Lung (tissue), 12 donors: ENCODE measurements around the gene FSIP1. TPM values are rescaled to one million over a fixed set of nuclear protein-coding genes. Genes with fewer than 3 reads are reported as not detected.
A peak's percentile ranks its signal among the peaks of the same experiment; 100 is the strongest.

Experiments
- ATAC-seq: fragments of 200-7000 bp; cut with Tn5 transposase; one replicate; pipeline ENCODE4 v1.9.1; 2020; ENCODE audit warnings: moderate number of reproducible peaks; ENCODE audit not compliant: insufficient read depth, low FRiP score
- DNase-seq, 3 donors: peaks; one replicate each; pipeline ENCODE4 v3.0.0-alpha.2; 2013 to 2017
- H3K27ac ChIP-seq, 2 donors: one replicate each; pipeline ENCODE4 v1.5.1; 2013; ENCODE audit warnings: mild to moderate bottlenecking in 2 of 2, moderate library complexity in 2 of 2, control low read depth in 1 of 2, inconsistent platforms in 1 of 2, low read depth in 1 of 2, low read length in 1 of 2
- H3K27me3 ChIP-seq, 3 donors: one replicate each; pipeline ENCODE4 v1.5.1; 2013; ENCODE audit warnings: low read length in 2 of 3; ENCODE audit not compliant: control insufficient read depth in 3 of 3, insufficient read depth in 3 of 3
- H3K36me3 ChIP-seq, 4 donors: one replicate each; pipeline ENCODE4 v1.5.1; 2013; ENCODE audit warnings: low read length in 4 of 4, mild to moderate bottlenecking in 1 of 4, moderate library complexity in 1 of 4; ENCODE audit not compliant: control insufficient read depth in 4 of 4, insufficient read depth in 4 of 4
- H3K4me1 ChIP-seq, 5 donors: one replicate each; pipeline ENCODE4 v1.5.1; 2013; ENCODE audit warnings: low read length in 5 of 5, mild to moderate bottlenecking in 2 of 5, moderate library complexity in 1 of 5; ENCODE audit not compliant: control insufficient read depth in 5 of 5, insufficient read depth in 5 of 5
- H3K4me3 ChIP-seq: one replicate; pipeline ENCODE4 v1.5.1; 2013; ENCODE audit warnings: mild to moderate bottlenecking, control low read depth, moderate library complexity
- H3K9ac ChIP-seq, 2 donors: one replicate each; pipeline ENCODE4 v1.5.1; 2013; ENCODE audit warnings: low read length in 2 of 2, control low read depth in 1 of 2; ENCODE audit not compliant: insufficient read depth in 1 of 2
- H3K9me3 ChIP-seq, 4 donors: one replicate each; pipeline ENCODE4 v1.5.1; 2013; ENCODE audit warnings: low read length in 3 of 4, mild to moderate bottlenecking in 1 of 4, moderate library complexity in 1 of 4; ENCODE audit not compliant: control insufficient read depth in 4 of 4, insufficient read depth in 3 of 4
- CTCF ChIP-seq: IDR thresholded peaks from 2 replicates; pipeline ENCODE4 v1.5.1; 2012; ENCODE audit warnings: mild to moderate bottlenecking; ENCODE audit errors: control extremely low read depth, extremely low read depth
- WGBS, 2 donors: extraction: QIAGEN DNeasy Blood & Tissue Kit; methylation state at CpG; one replicate each; pipeline ENCODE4 v1.1.7; 2013; 5-methylcytosine and 5-hydroxymethylcytosine counted together
- polyA plus RNA-seq, 2 donors: library from polyadenylated mRNA; stranded (reverse); fragments of 200-250 nt; gene quantifications; one replicate each; pipeline ENCODE4 v1.2.1, GENCODE V29; 2013
- total RNA-seq, 2 donors: library from RNA; depleted of rRNA in 1 of 2; stranded (reverse); fragments of >200 nt in 1 of 2; gene quantifications; one replicate each; pipeline ENCODE4 v1.2.1, GENCODE V29; 2014 to 2021
- donor health status: control.
- donor health status: control.
- donor health status: Bipolar disorder and iron deficiency.
- donor health status: healthy.
- donor health status: DM: yes; HTN: yes; CAD: no.

FSIP1 gene
- total and polyA plus RNA-seq, 4 donors, result 0.35 to 2.2 (median 0.98) TPM

- no peak overlapping the region for H3K4me3 ChIP-seq
- no peak for ATAC-seq
- H3K36me3 ChIP-seq, result no peaks in the 10 kb centered on the region
- no peak for DNase-seq
- H3K27ac ChIP-seq, result no peak overlapping the region
- H3K9me3 ChIP-seq, result no peaks in the 10 kb centered on the region
- no peaks in the 10 kb centered on the region for H3K27me3 ChIP-seq
- H3K4me1 ChIP-seq, result peaks cover 0 to 35% (median 5%) of the 10 kb centered on the region in 5 donors
- no peak overlapping the region for H3K9ac ChIP-seq
- 89 to 91% methylated on average over 2 of the region's 2 CpGs for WGBS, 2 donors
- no peak for TF ChIP-seq CTCF
Measured at GRCh38 chr15:39670687-39671086, 112.0 kb downstream of the FSIP1 start.

DNA sequence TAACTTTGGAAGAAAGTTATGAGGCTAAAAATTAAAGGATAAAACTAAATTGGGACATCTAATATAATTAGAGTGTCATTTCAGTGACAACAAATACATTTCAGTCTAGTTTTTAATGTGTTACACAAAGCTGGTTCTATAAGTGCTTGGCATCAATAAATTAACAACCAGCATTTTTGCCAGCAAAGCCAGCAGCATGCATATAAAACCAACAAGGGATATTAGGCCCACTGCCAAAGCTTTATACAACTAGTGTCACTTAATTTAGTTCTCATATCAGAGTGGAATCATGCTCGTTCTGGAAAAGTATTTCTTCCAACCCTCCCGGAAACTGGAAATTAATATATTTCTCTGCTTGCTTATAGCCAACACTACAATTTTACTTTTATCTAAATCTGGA lies 113.0 kb downstream of the FSIP1 start:
- 77 to 83% methylated on average over 2 of the region's 2 CpGs for WGBS, 2 donors
- ATAC-seq, result no peak
- no peak overlapping the region for H3K9ac ChIP-seq
- H3K4me3 ChIP-seq, result no peak overlapping the region
- H3K4me1 ChIP-seq, result peaks cover 0 to 40% (median 5%) of the 10 kb centered on the region in 5 donors
- H3K27me3 ChIP-seq, result no peaks in the 10 kb centered on the region
- H3K9me3 ChIP-seq, result no peaks in the 10 kb centered on the region
- no peak for TF ChIP-seq CTCF
- H3K36me3 ChIP-seq, result no peaks in the 10 kb centered on the region
- no peak overlapping the region for H3K27ac ChIP-seq
- DNase-seq, result peak; percentile 36 to 91 (median 91)

DNA sequence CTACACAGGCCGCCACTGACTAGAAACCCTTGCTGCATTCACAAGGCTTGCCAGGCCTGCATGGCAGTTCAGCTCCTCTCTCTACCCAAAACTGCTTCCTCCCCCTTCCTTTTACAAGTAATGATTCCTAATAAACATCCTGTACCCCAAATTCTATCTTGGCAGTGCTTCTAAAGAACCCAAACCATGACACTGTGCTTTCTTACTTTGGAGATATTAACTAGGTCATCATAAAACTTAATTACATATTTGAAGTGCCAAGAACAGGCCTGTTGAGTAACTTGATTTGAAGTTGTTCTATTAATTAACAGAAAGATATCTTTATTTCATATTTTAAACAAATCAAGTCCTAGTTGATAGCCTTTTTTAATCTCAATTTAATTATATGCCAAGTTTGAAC lies 113.4 kb downstream of the FSIP1 start:
- no peak overlapping the region for H3K27ac ChIP-seq

More for the DNA sequence above, 113.4 kb downstream of the FSIP1 start:
- H3K9me3 ChIP-seq, result no peaks in the 10 kb centered on the region
- TF ChIP-seq CTCF, result no peak
- H3K9ac ChIP-seq, result no peak overlapping the region
- WGBS, 2 donors, result 0 to 93% methylated on average over 1 of the region's 1 CpG
- no peak for ATAC-seq
- peak; percentile 51 to 90 (median 88) for DNase-seq
- no peaks in the 10 kb centered on the region for H3K36me3 ChIP-seq
- H3K4me1 ChIP-seq, result peaks cover 0 to 44% (median 5%) of the 10 kb centered on the region in 5 donors
- no peaks in the 10 kb centered on the region for H3K27me3 ChIP-seq
- H3K4me3 ChIP-seq, result no peak overlapping the region
